Mammary epithelial cell (primary cell): ENCODE data around the gene EFR3B.

Experiments used
- EZH2 ChIP-seq: IDR thresholded peaks from 2 replicates; pipeline ENCODE4 v1.6.1; 2012; ENCODE audit warnings: low read length, inconsistent platforms, borderline replicate concordance
- TF ChIP-seq, protein P1 (sequence below), 2 donors: IDR thresholded peaks in 1 of 2; conservative IDR thresholded peaks in 1 of 2; 2 replicates each; pipeline ENCODE4 v1.5.1; 2011 to 2012; ENCODE audit warnings: inconsistent platforms in 2 of 2, low read length in 2 of 2, mild to moderate bottlenecking in 2 of 2, control low read depth in 1 of 2, low read depth in 1 of 2; ENCODE audit not compliant: insufficient read depth in 1 of 2; ENCODE audit errors: extremely low read depth in 1 of 2

DNA sequence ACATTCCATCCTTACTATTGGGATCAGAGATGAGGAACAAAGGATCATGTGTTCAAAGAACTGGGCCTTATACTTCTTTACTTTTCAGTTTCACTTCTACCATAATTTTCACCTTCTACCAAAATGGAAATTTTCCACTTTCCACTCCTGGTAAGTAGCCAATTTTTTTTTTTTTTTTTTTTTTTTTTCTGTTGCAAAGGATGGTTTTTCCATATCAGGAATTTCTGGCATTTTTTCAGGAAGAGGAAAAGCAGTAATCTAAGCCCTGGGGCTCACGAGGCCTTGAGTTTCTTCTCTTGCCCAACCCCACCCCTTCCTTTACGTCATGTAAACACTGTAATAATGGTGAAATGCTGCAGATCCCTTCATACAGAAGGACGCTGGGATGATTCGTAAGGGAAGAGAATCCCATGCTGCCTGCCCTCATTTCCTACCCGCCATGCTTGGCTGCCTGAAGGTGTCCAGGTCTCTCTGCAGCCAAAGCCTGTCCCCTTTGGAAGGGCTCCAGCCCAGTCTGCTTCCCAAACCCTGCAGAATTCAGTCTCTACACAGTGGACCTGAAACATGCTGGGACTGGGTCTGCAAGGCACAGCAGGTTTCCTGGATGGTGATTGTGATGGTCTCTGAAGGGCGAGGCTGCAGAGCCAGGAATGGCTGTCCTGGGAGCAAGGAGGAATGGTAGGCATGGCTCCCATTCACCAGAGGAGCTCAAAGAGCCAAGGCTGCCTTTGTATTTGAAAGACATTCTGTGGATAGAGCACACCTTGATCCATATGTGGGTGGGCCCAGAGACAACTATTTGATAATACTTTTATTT is 57.0 kb downstream of the EFR3B start:
- TF ChIP-seq, protein P1, sequence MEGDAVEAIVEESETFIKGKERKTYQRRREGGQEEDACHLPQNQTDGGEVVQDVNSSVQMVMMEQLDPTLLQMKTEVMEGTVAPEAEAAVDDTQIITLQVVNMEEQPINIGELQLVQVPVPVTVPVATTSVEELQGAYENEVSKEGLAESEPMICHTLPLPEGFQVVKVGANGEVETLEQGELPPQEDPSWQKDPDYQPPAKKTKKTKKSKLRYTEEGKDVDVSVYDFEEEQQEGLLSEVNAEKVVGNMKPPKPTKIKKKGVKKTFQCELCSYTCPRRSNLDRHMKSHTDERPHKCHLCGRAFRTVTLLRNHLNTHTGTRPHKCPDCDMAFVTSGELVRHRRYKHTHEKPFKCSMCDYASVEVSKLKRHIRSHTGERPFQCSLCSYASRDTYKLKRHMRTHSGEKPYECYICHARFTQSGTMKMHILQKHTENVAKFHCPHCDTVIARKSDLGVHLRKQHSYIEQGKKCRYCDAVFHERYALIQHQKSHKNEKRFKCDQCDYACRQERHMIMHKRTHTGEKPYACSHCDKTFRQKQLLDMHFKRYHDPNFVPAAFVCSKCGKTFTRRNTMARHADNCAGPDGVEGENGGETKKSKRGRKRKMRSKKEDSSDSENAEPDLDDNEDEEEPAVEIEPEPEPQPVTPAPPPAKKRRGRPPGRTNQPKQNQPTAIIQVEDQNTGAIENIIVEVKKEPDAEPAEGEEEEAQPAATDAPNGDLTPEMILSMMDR (conservative IDR thresholded peaks at IDR 0.05 in 1 of 2, IDR thresholded peaks at IDR 0.05 in 1 of 2; ENCODE audit: extremely low read depth in 1 of 2, insufficient read depth in 1 of 2, low read depth in 1 of 2, low read length in 2 of 2) = no peak
- no peak for TF ChIP-seq EZH2
